Peyer's patch (tissue), 4 donors: ENCODE measurements around the gene GINM1. TPM values are rescaled to one million over a fixed set of nuclear protein-coding genes. Genes with fewer than 3 reads are reported as not detected.

Source experiments
- DNase-seq, 3 donors: peaks; one replicate each; pipeline ENCODE4 v3.0.0-alpha.2; 2017 to 2019
- H3K27ac ChIP-seq, 4 donors: fragments of 200-600 bp; sonication (generic); one replicate each; pipeline ENCODE4 v1.5.1; 2016 to 2019
- H3K27me3 ChIP-seq, 2 donors: fragments of 200-600 bp; sonication (generic); one replicate each; pipeline ENCODE4 v1.5.1; 2019
- H3K36me3 ChIP-seq, 3 donors: fragments of 200-600 bp; sonication (generic); one replicate each; pipeline ENCODE4 v1.5.1; 2016 to 2019
- H3K4me1 ChIP-seq, 4 donors: fragments of 200-600 bp; sonication (generic); one replicate each; pipeline ENCODE4 v1.5.1; 2016 to 2019
- H3K4me3 ChIP-seq, 4 donors: fragments of 200-600 bp; sonication (generic); 1 replicate in 3 of 4; 2 replicates in 1 of 4; pipeline ENCODE4 v1.5.1; 2016 to 2019; ENCODE audit warnings: mild to moderate bottlenecking in 1 of 4
- H3K9me3 ChIP-seq, 4 donors: fragments of 200-600 bp; sonication (generic); one replicate each; pipeline ENCODE4 v1.5.1; 2016 to 2019; ENCODE audit warnings: mild to moderate bottlenecking in 1 of 4
- CTCF ChIP-seq, 6 experiments: fragments of 450-650 bp in 4 of 6; fragments of 200-600 bp in 2 of 6; sonication (generic) in 1 of 6; IDR thresholded peaks; one replicate each; pipeline ENCODE4 v1.5.1; 2017 to 2019; ENCODE audit warnings: antibody characterized with exemption in 6 of 6, mild to moderate bottlenecking in 3 of 6, moderate library complexity in 1 of 6
- POLR2A ChIP-seq, 2 donors: fragments of 450-650 bp; IDR thresholded peaks; one replicate each; pipeline ENCODE4 v1.5.1; 2017; ENCODE audit warnings: antibody characterized with exemption in 2 of 2, mild to moderate bottlenecking in 2 of 2, moderate library complexity in 2 of 2
- total RNA-seq, 4 donors: library from RNA; depleted of rRNA; stranded (reverse); fragments of >200 nt; gene quantifications; one replicate each; pipeline ENCODE4 v1.1.0, GENCODE V29; 2016

The GINM1 gene
- total RNA-seq, 4 donors from 2014 or later: 23.1 to 36.6 (median 26.7) TPM

DNA sequence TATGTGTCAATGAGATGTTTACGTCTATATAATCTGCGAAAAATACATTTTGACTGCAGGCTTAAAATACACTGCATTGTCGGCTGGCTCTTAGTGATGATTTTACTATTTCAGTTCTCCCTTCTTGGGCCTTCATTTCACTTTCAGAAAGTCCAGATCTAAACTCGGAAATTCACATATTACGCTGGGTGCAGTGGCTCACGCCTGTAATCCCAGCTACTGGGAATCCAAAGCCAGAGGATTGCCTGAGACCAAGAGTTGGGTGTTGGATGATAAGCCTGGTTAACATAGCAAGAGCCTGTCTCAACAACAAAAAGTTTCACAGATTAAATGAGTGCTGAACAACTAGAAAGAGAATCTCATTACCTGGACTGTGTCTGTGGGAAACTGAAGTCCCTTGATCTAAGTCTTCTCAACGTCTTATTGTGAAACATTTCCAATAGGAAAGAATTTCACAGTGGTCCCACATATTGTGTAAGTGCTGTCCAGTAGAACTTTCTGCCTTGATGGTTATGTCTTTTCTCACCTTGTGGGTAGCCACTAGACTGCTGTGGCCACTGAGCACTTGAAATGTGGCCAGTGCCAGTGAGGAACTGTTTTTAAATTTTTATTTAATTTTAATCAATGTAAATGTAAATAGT, 1.9 kb downstream of the GINM1 start:
- Histone ChIP-seq H3K4me3 (no peak overlapping the region), H3K4me1 (peaks cover 0 to 18% (median 7%) of the 10 kb centered on the region in 4 donors)

GRCh38 chr6:149580880-149581279, 14.7 kb downstream of the GINM1 start:
- H3K9me3 ChIP-seq: no peaks in the 10 kb centered on the region
- H3K27me3 ChIP-seq: no peaks in the 10 kb centered on the region
- H3K4me3 ChIP-seq: no peak overlapping the region
- H3K4me1 ChIP-seq: no peaks in the 10 kb centered on the region
- peaks cover 0 to 63% (median 0%) of the 10 kb centered on the region in 3 donors for H3K36me3 ChIP-seq
- no peak for DNase-seq
- TF ChIP-seq POLR2A (IDR thresholded peaks at IDR 0.05) (no peak), CTCF (IDR thresholded peaks at IDR 0.05) (no peak)
- H3K27ac ChIP-seq: no peak overlapping the region

More for the DNA sequence above, 1.9 kb downstream of the GINM1 start:
- Histone ChIP-seq H3K36me3 (no peaks in the 10 kb centered on the region), H3K27me3 (no peaks in the 10 kb centered on the region), H3K27ac (peak overlapping the region in 1 of 4 donors; percentile 25), H3K9me3 (no peaks in the 10 kb centered on the region)
- no peak for DNase-seq
- TF ChIP-seq POLR2A (IDR thresholded peaks at IDR 0.05) (no peak), CTCF (IDR thresholded peaks at IDR 0.05) (no peak)

GRCh38 chr6:149581349-149581748, 15.2 kb downstream of the GINM1 start:
- Histone ChIP-seq H3K4me1 (no peaks in the 10 kb centered on the region), H3K36me3 (peaks cover 0 to 65% (median 0%) of the 10 kb centered on the region in 3 donors)

GRCh38 chr6:149586149-149586548, 20.0 kb downstream of the GINM1 start:
- no peak for TF ChIP-seq CTCF (IDR thresholded peaks at IDR 0.05)
- TF ChIP-seq POLR2A (IDR thresholded peaks at IDR 0.05): no peak
- no peak for DNase-seq
- Histone ChIP-seq H3K36me3 (peaks cover 0 to 62% (median 0%) of the 10 kb centered on the region in 3 donors), H3K4me3 (no peak overlapping the region), H3K27ac (no peak overlapping the region), H3K27me3 (no peaks in the 10 kb centered on the region), H3K4me1 (no peaks in the 10 kb centered on the region), H3K9me3 (no peaks in the 10 kb centered on the region)

More at GRCh38 chr6:149581349-149581748, 15.2 kb downstream of the GINM1 start:
- H3K9me3 ChIP-seq: no peaks in the 10 kb centered on the region
- H3K27me3 ChIP-seq: no peaks in the 10 kb centered on the region
- TF ChIP-seq CTCF (IDR thresholded peaks at IDR 0.05) (no peak), POLR2A (IDR thresholded peaks at IDR 0.05) (no peak)
- no peak overlapping the region for H3K4me3 ChIP-seq
- H3K27ac ChIP-seq: no peak overlapping the region
- DNase-seq: no peak

GRCh38 chr6:149592983-149593382, 26.8 kb downstream of the GINM1 start:
- DNase-seq: no peak
- Histone ChIP-seq H3K27ac (no peak overlapping the region), H3K27me3 (no peaks in the 10 kb centered on the region), H3K9me3 (no peaks in the 10 kb centered on the region), H3K4me1 (no peaks in the 10 kb centered on the region), H3K4me3 (no peak overlapping the region), H3K36me3 (peaks cover 0 to 69% (median 0%) of the 10 kb centered on the region in 3 donors)
- no peak for TF ChIP-seq POLR2A (IDR thresholded peaks at IDR 0.05)
- no peak for TF ChIP-seq CTCF (IDR thresholded peaks at IDR 0.05)
